ENCODE measurements around the gene IRAK1. TPM values are rescaled to one million over a fixed set of nuclear protein-coding genes. Genes with fewer than 3 reads are reported as not detected.

The IRAK1 gene
- polyA plus RNA-seq, 3 donors, result 53.8 to 92.1 (median 68.1) TPM

GRCh38 chrX:154044091-154044490, 24.4 kb upstream of the IRAK1 start:
- H3K27ac ChIP-seq (ENCODE audit: low read depth, low read length), result no peak overlapping the region
- 89 to 90% (median 89%) methylated on average over 6 of the region's 6 CpGs for WGBS, 3 donors

- no peak overlapping the region for H3K27ac ChIP-seq (ENCODE audit: low read depth, low read length)
- 39 to 69% (median 51%) methylated on average over 5 of the region's 5 CpGs for WGBS, 3 donors
Measured at GRCh38 chrX:154043003-154043763, 23.5 kb upstream of the IRAK1 start.

DNA sequence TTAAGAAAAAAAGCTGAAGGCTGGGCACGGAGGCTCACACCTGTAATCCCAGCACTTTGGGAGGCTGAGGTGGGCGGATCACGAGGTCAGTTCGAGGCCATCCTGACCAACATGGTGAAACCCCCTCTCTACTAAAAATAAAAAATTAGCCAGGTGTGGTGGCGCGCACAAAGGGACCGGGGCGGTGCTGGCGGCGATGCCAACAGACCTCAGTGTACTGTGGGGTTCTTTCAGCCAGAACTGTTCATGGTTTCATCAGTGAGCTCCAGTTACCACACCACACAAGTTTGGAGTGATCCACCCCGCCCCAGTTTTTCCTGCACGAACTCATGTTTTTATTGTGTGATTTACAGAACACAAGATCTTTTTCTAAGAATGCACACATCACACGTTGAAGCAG, 21.2 kb upstream of the IRAK1 start:
- H3K27ac ChIP-seq (ENCODE audit: low read depth, low read length), result no peak overlapping the region
- 69 to 88% (median 72%) methylated on average over 13 of the region's 13 CpGs for WGBS, 3 donors

GRCh38 chrX:154040307-154040756, 20.6 kb upstream of the IRAK1 start:
- H3K27ac ChIP-seq (ENCODE audit: low read depth, low read length), result no peak overlapping the region
- WGBS, 3 donors, result 22 to 54% (median 35%) methylated on average over 7 of the region's 7 CpGs

GRCh38 chrX:154039577-154039976, 19.9 kb upstream of the IRAK1 start:
- no peak overlapping the region for H3K27ac ChIP-seq (ENCODE audit: low read depth, low read length)
- 71 to 92% (median 82%) methylated on average over 11 of the region's 11 CpGs for WGBS, 3 donors

DNA sequence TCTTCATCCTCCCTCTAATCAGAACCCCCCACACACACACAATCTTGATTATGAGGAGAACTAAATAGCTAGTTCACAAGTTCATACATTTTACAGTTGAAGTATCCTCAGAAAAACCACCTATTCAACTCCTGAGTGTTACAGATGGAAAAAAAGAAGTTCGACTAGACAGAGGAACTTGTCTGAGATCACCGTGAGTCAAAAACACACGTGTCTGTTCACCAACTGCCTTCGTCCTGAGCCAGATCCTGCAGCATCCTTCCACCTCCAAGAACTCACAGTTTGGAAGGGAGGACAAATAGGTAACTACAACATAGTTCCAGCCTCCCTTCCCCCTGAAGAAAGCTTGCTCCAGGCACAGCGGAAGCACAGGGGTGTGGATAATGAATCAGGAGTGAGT, 19.0 kb upstream of the IRAK1 start:
- 53 to 82% (median 68%) methylated on average over 5 of the region's 5 CpGs for WGBS, 3 donors
- H3K27ac ChIP-seq (ENCODE audit: low read depth, low read length), result no peak overlapping the region

DNA sequence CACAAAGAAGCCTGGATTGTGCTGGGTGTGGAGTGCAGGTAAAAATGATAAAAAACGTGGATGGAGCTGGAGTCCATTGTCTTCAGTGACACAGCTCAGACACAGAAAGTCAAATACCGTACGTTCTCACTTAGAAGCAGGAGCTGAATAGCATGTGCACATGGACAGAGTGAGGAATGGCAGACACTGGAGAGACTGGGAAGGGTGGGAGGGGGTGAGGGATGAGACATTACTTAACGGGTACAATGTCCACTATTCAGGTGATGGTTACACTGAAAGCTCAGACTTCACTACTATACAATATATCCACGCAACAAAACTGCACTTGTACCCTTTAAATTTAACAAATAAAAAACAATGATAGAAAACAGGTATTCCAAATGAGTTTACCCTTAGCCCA, 18.1 kb upstream of the IRAK1 start:
- WGBS, 3 donors, result 69 to 85% (median 78%) methylated on average over 5 of the region's 5 CpGs
- no peak overlapping the region for H3K27ac ChIP-seq (ENCODE audit: low read depth, low read length)

DNA sequence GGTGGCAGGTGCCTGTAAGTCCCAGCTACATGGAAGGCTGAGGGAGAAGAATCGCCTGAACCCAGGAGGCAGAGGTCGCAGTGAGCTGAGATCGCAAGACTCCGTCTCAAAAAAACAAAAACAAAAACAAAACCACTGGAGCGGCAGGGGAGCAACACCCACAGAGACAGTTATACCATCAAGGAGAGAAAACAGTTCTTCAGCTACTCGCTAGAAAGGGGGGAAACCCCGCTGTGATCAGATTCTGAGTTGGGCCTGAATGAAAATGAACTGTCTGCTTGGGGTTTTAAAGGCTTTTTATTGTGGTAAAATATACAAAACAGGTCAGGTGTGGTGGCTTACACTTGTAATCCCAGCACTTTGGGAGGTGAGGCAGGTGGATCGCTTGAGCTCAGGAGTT, 16.8 kb upstream of the IRAK1 start:
- H3K27ac ChIP-seq (ENCODE audit: low read depth, low read length), result no peak overlapping the region
- 80 to 95% (median 93%) methylated on average over 8 of the region's 8 CpGs for WGBS, 3 donors

- H3K27ac ChIP-seq (ENCODE audit: low read depth, low read length), result no peak overlapping the region
- 85 to 94% (median 86%) methylated on average over 2 of the region's 2 CpGs for WGBS, 3 donors
Measured at GRCh38 chrX:154033848-154034247, 14.1 kb upstream of the IRAK1 start.

GRCh38 chrX:154032653-154033052, 13.0 kb upstream of the IRAK1 start:
- H3K27ac ChIP-seq (ENCODE audit: low read depth, low read length), result no peak overlapping the region

GRCh38 chrX:154032160-154032559, 12.5 kb upstream of the IRAK1 start:
- 82 to 97% (median 87%) methylated on average over 6 to 11 of the region's 11 CpGs for WGBS, 3 donors
- no peak overlapping the region for H3K27ac ChIP-seq (ENCODE audit: low read depth, low read length)

More at GRCh38 chrX:154032653-154033052, 13.0 kb upstream of the IRAK1 start:
- 56 to 78% (median 71%) methylated on average over 8 to 9 of the region's 9 CpGs for WGBS, 3 donors

DNA sequence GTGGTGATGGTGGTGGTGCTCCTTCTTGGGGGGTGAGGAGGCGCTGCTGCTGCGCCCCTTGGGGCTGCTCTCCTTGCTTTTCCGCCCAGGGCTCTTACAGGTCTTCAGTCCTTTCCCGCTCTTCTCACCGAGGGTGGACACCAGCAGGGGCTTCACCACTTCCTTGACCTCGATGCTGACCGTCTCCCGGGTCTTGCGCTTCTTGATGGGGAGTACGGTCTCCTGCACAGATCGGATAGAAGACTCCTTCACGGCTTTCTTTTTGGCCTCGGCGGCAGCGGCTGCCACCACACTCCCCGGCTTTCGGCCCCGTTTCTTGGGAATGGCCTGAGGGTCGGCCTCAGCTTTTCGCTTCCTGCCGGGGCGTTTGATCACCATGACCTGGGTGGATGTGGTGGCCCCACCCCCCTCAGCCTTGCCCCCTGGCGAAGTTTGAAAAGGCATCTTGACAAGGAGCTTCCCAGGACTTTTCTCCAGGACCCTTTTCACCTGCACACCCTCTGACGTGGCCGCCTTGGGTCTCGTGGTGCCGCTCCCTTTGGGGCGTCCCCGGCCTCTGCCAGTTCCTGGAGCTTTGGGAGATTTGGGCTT, 11.1 kb upstream of the IRAK1 start:
- WGBS, 3 donors, result 84 to 95% (median 93%) methylated on average over 19 to 28 of the region's 29 CpGs
- no peak overlapping the region for H3K27ac ChIP-seq (ENCODE audit: low read depth, low read length)

- no peak overlapping the region for H3K27ac ChIP-seq (ENCODE audit: low read depth, low read length)
- 84 to 91% (median 90%) methylated on average over 20 of the region's 20 CpGs for WGBS, 3 donors
Measured at GRCh38 chrX:154030266-154030665, 10.6 kb upstream of the IRAK1 start.

GRCh38 chrX:154029439-154029838, 9.7 kb upstream of the IRAK1 start:
- no peak overlapping the region for H3K27ac ChIP-seq (ENCODE audit: low read depth, low read length)
- 73 to 94% (median 88%) methylated on average over 5 to 8 of the region's 8 CpGs for WGBS, 3 donors

DNA sequence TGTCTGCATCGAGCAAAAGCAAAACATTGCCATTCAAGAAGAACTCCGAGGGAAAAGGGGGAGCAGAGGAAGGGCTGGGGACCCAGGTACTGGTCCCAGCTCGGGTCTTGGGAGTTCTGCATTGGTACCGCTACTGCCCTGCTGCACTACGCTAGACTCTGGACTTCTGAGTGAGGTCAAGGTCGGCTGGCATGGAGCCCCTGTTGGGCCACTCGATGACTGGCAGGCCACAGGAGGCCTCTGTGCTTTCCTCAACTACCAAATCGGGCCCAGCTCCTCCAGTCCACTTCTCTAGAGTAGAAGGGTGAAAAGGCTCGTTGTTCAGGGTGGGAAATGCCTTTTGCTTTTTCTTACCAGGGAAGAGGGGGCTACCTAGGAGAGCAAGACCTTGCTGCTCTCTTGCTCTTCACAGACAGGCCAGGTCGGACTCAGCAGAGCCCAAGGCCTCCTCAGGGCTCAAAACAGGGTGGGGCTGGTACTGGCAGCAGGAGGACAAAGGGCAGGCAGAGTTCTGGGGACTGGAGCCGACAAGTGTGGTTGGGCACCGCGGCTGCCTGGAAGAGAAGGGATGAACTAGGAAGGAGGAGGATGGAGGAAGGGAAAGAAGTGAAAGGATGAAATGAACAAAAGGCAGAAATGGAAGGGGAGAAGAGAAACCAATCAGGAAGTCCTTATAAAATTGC, 8.9 kb upstream of the IRAK1 start:
- no peak overlapping the region for H3K27ac ChIP-seq (ENCODE audit: low read depth, low read length)
- WGBS, 3 donors, result 60 to 81% (median 74%) methylated on average over 13 of the region's 13 CpGs

- H3K27ac ChIP-seq (ENCODE audit: low read depth, low read length), result no peak overlapping the region
- 50 to 63% (median 56%) methylated on average over 1 of the region's 1 CpG for WGBS, 3 donors
Measured at GRCh38 chrX:154027986-154028385, 8.3 kb upstream of the IRAK1 start.

DNA sequence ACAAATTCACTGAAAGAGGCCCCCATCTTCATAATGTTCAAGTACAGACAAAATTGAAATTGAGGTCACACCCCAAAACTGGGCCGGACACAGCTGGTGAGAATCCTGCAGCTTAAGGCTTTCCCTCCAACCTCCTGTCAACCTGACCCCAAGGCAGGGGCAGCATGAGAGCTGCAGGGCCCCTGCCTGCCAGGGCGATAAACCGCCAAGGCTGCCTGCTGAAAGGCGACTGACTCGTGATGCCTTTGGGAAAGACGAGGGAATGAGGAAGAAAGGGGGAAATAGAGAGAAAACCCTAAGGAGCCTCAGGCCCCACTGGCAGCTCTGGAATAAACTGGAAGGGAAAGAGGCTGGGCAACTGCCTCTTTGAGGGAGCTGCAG, 7.3 kb upstream of the IRAK1 start:
- no peak overlapping the region for H3K27ac ChIP-seq (ENCODE audit: low read depth, low read length)
- 82 to 88% (median 84%) methylated on average over 5 to 6 of the region's 6 CpGs for WGBS, 3 donors

DNA sequence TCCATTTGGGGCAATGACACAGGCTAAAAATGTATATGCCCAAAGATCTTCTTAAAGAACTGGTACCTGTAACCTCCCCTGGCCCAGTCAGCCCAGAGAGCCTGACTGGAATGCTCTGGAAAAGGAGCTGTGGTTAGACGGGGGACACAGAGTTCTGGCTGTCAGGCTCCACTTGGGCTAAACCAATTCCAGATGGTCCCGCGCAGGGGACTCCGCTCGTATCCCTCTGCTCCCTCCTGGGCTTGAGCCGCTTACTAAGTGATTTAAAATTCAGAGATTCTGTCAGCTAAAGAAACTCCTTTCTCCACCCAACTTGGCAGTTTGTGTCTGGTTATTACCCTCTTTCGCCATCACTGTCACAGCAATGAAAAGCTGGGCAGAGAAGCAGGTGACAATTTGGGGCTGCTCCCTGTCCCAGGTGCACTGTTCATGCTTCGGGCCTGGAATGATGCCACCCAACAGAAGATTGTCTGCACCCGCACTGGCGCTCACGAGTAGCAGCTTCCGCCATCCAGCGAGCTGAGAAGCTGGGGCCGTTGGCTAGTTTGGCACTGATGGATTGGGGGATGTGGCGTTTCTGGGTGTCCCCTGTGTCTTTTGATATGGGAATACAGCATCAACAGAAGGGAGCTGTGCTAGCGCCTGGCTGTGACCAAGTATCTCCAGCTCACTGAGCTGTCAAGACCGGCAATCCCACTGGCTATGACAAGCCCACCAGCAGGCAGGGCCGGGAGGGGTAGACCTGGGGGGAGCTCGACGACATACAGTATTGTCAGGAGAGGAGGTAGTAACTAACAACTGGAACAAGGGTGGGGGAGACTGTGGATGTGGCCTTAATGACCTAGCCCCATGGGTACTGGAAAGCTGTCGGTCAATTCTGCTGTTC, 6.7 kb upstream of the IRAK1 start:
- WGBS, 3 donors, result 83 to 92% (median 87%) methylated on average over 21 of the region's 21 CpGs
- H3K27ac ChIP-seq (ENCODE audit: low read depth, low read length), result no peak overlapping the region

DNA sequence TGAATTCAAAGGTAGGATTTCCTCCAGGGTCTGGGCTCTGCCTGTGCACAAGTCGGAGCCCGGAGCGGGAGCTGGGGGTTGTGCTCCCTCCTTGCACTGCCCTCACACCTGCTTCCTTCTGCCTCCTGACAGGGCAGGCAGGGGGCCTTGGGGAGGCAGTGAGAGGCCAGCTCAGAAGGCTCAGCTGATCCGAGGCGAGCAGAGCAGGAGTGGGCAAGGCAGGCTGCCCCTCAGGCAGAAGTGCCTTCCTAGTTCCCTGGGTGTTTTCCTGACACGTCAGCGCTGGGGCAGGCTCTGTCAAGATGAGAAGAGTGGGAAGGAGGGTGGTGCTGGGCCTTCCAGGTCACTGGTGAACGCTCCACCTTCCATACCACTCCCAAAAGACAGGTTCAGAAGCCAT, 5.5 kb upstream of the IRAK1 start:
- WGBS, 3 donors, result 66 to 81% (median 70%) methylated on average over 6 to 8 of the region's 8 CpGs
- no peak overlapping the region for H3K27ac ChIP-seq (ENCODE audit: low read depth, low read length)
